Activated CD4-positive, alpha-beta T cell treated with anti-CD3 and anti-CD28 coated beads, Interleukin-2, amount 50 U/mL, for 24 hours (primary cell): ENCODE data around the gene RPS6KA1.

Experiments
- DNase-seq, 2 donors: peaks; one replicate each; pipeline ENCODE4 v3.0.0-alpha.2; 2020; ENCODE audit warnings: low read depth in 1 of 2, low spot score in 1 of 2

Gene RPS6KA1

DNA sequence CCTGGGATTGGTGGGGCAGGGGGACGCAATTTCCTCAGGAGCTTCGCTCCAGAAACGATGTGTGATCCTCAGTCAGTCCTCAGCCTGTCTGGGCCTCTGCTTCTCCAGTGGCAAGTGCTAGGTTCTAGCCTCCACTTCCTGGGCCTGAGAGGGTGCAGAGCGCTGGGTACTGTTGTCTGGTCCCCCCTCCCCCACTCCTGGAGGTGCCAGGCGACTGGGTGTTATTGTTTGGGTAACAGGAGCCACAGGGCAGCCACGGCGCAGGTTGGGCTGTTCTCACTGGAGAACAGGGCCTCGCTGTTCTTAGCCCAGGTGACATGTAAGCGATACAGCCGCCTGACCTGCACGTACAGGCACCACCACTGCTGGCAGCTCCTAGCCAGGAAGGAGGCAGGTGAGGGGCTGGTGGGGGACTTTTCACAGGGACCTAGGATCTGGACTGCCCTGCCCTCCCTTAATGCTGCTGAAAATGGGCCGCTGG lies 2.1 kb downstream of the RPS6KA1 start:
- no peak for DNase-seq

DNA sequence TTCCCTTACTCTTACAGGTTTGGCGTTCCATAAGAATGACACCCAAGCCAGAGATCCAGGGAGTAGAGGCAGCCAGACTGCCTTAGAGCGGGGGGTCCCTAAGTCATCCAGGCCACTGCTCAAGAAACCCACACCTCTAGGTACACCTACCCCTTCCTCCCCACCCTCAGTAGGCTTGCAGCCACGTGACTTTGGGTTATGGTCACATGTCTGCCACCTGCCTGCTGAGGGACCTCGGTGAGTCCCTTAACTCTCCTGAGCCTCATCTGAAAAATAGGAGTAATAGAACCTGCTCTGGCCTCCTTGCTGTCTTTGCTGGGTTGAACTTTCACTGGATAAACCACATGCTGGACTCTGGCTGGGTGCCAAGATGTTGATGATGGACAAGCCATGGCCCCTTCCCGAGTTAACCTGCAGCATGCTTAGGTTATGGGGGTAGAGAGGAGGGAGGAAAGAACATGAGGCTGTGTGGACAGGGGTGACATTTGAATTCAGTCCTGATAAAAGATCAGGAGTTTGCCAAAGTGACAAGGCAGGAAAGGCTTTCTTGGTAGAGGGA lies 4.5 kb downstream of the RPS6KA1 start:
- DNase-seq = no peak

DNA sequence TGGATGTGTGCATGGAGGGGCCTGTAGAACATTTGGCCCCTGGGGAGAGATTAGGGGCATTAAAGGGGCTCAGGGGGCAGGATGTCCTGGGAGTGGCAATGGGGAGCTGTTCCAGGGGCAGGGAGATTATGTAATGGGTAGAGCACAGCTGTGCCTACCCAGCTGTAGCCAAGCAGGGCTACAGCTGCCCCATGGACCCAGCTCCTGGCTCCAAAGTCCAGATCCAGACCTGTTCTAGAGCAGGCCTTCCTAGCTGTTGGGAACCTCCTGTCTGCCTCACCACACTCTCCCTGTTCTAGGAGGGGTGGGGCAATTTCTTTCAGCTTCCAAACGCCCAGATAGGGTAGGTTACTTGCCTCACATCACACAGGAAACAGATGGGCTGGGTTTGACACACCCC lies 5.6 kb downstream of the RPS6KA1 start:
- DNase-seq = no peak

DNA sequence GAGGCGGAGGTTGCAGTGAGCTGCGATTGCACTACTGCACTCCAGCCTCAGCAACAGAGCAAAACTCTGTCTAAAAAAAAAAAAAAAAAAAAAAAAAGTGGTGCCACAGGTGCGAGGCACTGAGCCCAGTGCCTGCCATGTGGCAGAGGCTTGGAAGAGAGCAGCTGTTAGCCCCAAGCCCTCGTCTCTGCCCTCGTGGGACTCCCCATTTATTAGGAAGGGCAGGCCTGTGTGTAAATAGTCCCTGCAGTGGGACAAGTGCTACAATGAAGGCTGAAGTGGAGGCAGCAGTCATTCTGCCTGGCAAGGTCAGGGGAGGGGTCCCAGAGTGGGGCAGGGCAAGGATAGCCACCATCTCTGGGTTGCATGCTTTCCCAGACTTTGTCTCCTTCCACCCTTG lies 6.5 kb downstream of the RPS6KA1 start:
- DNase-seq = no peak

DNA sequence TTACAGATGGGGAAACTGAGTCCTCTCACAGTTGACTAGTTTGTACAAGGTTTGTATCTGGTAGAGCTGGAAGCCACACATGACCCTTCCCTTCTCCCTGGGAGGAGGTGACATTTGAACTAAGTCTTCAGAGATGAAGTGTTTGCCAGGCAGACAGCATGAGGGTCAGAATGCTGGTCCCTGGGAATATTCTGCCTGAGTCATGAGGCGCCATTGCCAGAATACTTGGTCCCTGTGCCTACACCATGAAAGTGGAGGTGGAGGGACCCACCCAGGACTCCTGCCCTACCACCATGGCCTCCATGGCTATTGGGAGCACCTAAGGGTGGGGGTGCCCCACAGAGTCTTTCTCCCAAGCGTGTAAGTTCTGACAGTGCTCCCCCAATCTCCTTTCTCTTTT lies 7.0 kb downstream of the RPS6KA1 start:
- no peak for DNase-seq

DNA sequence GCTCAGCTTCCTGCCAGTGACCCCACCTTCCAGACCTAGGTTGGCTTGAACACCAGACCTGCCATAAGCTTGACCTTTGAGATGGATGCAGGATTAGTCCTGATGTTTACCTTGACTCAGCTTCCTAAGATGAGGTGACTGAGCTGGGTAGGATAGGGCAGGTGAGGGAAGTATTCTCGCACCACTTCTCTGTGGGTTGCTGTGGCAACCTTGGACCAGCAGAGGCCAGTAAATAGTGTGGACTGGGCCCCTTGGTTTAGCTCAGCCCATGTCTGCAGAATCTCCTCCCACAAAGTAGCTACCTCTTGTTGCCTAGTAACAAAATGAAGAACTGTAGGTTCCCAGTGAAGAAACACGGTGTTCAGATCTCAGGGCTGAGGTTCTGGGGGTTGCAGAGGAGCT lies 8.4 kb downstream of the RPS6KA1 start:
- DNase-seq = no peak

DNA sequence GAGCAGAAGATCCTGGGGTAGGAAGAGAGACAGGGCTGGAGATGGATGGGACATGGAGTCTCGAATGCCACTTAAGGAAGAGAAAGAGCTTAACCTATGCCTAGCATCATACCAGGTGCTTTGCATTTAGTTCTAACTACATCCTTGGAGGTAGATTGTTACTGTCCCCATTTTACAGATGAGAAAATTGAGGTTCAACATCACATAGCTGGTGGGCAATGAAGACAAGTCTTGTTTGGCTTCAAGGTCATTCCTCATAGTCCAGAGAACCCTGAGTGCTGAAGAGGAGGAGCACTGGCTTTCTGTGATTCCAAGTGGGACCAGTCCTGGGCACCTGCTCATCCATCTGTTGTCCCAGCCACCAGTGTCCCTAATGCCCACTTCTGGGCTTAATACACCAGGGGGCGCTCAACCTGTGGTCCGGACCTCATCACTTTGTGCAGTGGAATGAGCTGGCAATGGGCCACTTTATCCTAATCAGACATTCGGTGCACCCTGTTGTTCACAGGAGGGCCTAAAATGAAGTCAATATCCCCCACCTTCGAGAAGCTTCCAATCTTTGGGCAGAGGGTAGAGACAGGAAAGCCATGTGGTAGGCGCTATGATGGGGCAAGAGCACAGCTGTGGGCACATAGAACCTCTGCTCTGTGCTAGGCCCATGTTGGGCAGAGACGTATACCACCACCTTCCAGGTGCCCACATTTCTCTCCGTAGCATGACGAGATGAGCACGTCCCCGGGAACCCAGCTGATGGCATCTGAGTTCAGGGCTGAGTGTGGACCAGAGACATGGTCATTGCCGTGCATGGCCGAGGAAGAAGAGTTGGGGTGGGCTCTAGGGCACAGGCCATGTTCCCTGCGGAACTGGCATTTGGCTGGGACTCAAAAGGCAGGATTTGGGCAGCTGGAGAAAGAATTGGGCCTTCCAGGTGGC lies 9.2 kb downstream of the RPS6KA1 start:
- no peak for DNase-seq

DNA sequence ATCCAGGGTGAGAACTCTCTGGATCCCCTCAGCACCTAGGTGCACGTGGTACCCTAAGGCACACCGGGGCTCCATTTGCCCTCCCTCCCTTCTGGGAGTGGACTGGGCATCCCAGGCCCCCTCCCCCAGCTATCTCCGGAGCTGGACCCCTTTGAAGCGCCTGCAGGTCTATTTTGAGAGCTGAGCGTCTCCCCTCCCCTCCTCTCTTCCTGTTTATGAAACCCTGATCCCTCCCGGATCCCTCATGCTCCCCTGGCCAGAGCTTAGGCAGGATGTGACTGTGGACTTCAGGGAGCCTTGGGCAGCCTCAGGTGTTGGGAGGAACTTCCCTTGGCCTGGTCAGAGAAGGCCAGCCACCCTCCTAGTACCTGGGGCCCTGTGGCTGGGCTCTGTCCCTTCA lies 10.2 kb downstream of the RPS6KA1 start:
- no peak for DNase-seq

DNA sequence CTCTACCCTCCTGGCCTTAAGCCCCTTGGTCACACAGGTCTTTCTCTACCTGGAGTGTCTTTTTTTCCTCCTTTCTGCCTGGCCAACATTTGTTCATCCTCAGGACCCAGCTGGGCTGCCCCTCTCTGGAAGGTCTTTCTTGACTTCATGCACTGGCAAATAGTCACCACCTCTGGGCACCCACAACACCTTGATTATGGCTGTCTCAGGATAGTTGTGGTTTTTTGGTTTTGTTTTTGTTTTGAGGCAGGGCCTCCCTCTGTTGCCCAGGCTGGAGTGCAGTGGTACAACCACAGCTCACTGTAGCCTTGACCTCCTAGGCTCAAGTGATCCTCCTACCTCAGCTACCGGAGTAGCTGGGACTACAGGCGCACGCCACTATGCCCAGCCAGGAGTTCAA lies 10.8 kb downstream of the RPS6KA1 start:
- DNase-seq = no peak

DNA sequence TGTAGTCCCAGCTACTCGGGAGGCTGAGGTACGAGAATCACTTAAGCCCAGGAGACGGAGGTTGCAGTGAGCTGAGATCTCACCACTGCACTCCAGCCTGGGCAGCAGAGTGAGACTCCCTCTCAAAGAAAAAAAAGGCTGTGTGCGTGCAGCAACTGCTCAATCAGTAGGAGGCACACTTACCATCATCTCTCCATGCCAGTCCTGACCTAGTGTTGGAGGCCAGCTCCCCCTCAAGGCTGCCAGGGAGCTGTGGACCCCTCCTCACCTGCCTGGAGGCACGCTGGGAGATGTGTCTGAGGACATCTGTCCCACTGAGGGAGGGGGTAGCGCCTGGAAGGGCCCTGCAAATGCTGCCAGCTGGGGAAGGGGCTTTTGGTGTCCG lies 11.9 kb downstream of the RPS6KA1 start:
- DNase-seq = no peak

DNA sequence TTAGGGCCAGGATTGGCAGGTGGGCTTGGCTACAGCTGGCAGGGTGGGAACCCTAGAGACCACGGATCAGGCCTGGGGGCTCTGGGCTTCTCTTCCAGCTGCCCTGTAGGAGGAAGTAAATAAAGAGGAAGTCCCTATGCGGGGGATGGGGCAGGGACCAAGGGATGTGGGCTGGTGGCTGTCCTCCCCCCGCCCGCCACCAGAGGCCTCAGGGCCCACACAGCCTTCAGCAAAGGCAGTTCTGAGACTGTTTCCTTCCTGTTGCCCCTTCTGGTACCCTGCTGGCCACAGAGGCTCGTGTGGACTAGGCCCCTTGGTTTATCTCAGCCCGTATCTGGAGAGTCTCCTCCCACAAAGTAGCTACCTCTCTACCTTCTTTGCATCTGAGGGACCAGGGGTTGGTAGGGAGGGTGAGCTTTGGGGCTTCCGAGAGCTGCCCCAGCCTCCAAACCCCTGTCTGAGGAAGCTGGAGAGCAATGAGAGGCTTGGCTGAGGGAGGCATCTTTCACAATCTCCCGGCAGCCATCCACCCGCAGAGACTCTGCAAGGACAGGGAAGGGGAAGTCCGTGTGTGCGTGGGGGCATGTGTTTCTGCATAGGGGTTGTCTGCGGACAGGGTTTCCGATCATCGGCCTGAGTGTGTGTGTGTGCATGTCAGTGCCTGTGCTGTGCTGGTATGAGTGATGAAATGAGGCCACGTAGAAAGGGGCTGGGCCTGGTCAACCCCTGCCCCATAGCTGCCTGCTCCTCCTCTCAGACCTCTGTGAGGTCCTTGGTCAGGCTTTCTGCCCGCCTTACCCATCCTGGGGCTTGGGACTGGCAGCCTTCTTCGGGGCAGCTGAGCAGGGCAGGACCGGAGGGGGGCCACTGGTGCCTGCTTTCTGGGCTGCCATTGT lies 12.5 kb downstream of the RPS6KA1 start:
- peak; percentile 38 to 59 for DNase-seq

DNA sequence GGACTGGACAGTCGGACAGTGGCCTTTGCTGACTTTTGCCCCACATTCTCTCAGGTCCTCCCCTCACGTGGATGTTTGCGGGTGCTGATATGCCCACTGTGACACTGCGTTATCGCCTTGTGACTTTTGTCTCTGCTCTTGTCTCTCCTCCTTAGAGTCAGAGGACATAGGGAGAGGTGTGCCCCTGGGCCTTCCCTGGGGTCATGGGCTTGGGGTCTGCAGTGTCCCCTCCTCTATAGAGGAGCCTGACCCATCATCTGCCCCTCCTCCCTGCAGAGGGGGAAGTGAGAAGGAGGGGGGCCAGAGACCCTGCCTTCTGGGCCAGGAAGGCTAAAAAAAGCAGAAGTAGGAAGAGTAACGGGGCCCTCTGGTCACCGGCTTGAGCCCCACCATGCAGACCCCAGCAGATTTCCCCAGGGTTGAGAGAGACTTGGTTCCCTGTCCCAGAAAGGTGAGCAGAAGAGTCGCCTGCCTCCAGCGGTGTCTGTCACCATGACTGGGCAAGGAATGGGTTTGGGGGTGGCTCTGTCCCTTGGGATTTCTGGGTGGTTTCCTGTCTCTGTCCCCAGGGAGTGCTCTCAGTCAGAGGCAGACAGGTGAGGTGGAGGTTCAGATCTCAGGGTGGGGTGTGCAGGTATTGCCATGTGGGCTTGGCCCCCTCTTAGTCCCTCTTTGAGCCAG lies 13.3 kb downstream of the RPS6KA1 start:
- DNase-seq = no peak

DNA sequence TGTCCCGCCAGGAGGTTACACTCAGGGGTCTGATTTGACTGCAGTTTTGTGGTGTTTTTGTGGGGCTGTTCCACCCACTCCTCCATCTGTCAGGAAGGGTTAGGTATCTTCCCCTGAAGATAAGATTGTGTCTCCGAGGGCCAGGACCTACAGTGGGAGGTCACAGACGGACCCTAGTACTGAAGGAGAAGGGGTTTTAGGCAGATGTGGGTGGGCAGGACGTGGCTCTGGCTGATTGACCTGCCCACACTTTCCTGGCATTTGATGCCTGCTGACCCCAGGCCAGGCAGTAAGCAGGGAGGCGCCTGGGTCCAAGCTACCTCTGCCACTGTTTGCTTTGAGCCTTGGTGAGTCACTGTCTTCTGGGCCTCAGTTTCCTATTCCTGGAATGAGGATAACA lies 13.9 kb downstream of the RPS6KA1 start:
- no peak for DNase-seq

DNA sequence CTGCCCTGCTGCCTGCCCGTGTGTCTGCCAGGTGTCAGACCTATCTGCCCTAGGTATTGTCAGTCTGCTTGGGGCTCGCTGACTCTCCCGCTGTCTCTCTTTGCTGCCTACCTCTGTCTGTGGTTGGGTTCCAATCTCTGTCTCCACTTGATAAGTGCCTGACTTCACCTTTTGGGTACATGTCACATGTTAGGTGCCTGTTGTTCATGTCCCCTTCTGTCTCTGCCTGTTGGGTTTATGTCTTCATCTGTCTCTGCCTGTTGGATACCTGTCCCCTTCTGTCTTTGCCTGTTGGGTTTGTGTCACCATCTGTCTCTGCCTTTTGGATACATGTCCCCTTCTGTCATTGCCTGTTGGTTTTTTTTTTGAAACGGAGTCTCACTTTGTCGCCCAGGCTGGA lies 14.6 kb downstream of the RPS6KA1 start:
- DNase-seq = no peak

DNA sequence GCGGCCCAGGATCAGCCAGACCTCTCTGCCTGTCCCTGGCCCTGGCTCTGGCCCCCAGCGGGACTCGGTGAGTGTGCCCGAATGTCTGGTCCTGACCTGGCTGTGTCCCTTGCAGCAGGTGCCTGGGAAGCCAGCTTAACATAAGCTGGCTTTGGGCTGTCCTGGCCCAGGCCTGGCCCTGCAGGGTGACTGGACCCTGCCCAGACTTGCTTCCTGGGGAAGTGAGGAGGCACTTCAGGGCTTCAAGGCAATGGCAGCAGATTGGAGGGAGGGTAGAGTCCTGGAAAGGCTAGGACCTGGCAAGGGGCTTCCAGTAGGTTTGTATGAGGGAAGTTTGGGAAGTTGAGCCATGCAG lies 16.4 kb downstream of the RPS6KA1 start:
- DNase-seq = no peak

DNA sequence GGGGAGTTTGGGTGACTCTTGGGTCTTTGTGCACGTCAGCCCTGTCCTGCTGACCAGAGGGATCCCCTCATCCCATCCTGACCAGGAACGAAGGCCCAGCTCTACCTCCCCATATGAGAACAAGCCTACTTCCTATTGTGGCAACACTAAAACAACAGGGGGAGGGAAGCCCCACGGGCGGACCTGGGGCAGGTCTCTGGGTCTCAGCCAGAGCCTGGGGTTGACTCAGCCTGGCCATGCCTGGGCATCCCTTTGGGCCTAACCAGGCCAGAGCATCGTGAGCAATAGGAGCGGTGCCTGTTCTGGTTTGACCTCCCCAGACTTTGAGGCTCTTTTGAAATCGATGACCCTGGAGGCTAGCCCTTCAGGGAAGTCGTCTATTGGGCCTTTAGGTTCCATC lies 16.8 kb downstream of the RPS6KA1 start:
- DNase-seq = no peak

DNA sequence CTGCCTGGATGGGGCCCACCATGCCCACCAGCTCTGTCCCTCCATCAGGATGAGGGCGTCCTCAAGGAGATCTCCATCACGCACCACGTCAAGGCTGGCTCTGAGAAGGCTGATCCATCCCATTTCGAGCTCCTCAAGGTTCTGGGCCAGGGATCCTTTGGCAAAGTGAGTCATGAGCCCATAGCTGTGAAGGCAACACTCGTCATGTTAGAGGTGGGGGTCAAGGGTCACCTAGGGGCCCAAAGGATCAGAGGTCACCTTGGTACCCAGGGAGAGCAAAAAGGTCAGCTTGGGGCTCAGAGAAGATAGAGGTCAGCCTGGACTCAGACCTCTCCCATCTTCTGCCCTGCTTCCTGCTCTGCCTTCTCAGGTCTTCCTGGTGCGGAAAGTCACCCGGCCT lies 17.3 kb downstream of the RPS6KA1 start:
- no peak for DNase-seq

DNA sequence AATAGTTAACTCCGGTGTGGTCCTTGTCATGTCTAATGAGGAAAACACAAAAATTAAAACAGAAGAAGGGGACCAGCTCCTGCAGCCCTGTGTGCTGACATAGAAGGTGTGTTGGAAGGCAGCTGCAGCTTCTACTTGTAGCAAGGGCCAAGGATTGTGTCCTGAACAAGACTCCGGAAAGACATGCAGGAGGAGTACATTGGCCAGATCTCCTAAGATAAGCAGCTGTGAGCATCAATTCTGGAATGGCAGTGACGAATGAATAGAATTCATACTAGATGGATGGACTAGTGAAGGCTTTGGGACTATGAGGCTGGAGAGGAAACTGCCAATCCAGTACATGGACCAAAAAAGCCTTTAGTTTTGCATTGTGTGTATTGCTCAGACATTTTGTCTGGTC lies 19.3 kb downstream of the RPS6KA1 start:
- no peak for DNase-seq

DNA sequence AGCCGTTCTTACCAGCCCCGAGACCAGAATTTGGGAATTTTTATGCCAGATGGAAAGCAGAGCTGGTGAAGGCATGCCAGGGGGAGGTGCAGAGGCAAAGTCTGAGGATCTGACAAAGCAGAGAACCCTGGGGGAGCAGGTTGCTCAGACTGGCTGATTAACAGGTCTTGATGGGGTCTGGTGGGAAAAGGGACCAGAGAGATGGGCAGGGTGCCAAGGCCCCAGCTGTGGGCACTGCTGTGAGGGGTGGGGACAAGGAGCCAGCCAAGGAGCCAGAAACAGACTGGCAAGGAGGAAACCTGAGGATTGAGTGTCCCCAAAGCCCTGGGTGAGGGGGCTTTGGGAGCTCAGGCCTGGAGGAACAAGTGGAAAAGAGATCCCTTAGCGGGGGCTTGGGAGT lies 21.4 kb downstream of the RPS6KA1 start:
- no peak for DNase-seq

DNA sequence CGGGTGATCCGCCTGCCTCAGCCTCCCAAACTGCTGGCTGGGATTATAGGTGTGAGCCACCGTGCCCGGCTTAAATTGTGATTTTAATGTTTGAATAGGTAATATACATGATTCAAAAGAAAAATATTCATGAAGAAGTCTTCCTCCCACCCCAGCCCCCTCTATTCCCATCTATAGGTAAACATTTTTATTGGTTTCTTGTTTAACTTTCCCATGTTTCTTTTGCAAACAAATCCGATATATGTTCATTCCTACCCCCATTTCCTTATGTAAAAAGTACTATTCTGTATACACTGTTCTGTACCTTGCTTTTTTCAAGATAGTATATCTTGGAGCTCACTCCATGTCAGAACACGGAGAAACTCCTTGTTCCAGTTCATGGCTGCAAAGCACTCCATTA lies 23.2 kb downstream of the RPS6KA1 start:
- DNase-seq = no peak

DNA sequence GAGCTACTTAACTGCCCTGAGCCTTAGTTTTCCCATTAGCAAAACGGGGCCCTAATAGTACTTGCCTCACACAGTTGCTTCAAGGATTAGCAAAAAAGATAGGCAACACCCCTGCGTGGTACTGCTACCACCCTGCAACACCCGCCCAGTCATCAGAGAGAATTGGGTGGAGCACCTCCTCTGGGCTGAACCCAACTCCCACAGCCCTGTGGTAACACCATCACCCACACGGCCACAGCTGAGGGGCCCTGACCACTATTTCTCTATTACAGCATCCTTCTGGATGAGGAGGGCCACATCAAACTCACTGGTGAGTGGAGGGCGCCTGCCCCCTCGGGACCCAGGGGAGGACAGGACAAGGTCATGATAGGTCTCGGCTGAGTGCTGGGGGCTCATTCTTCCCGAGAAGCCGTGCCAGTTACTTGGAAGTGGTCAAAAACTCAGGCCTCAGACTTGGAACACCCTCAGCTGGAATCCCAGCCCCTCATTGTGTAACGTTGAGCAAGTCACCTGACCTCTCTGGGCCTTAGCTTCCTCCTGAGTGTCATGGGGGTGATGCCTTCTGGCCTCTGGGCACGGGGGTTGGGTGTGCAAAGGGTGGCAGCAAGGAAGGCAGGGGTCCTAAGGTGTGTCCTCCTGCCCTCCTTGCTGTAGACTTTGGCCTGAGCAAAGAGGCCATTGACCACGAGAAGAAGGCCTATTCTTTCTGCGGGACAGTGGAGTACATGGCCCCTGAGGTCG lies 24.6 kb downstream of the RPS6KA1 start:
- no peak for DNase-seq
